Islet of Langerhans (tissue), 1 donor: ENCODE measurements around the gene FGF12.
"Not testable (repeated sequence)": the region's sequence is repeated elsewhere in the genome, so short reads cannot be mapped to it uniquely, and the experiment has no call there.

Experiments used
- FAIRE-seq: peaks from one replicate; lab custom pipeline; 2011; peaks lifted over from hg19 to GRCh38; lab: Jason Lieb, UNC

FGF12 gene

DNA sequence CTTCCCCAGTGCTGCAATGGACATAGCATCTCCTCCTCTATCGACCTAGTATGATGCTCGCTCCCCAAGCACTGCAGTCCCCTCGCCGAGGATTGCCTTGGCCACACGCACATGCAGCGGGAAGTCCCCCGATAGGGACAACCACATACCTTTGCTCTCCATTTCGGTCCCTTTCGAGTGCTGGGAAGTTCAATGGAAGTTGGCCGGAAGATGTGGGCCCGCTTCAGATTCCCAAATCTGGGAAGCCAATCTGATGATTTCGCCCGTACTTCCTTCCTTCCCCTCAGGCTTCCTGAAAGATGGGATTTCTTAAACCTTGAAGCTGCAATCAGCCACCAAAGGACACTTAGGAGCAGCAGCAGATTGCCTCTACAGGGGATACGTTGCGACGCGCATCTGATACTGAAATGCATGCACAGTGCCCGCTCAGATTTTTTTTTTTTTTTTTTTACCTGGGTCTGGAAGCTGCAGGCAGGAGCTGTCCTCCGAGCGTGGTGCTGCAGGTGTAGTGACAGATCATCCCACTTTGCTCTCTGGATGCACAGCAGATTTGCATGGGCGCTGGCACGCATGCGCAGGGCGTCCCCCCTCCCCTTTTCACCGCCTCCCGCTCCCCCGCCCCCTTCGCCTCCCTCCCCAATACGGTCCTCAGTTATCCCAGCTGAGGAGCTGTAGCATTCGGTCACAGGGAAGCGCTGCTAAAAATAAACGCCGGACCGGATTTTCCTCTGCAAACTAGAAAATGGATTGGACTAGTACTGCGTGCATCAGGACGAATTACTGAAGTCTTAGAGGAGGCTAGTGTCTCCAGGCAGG lies at the start of gene FGF12:
FGF12 (minus strand) TSS at position 510 of the 816 bp plus-strand sequence.
- no peak for FAIRE-seq

DNA sequence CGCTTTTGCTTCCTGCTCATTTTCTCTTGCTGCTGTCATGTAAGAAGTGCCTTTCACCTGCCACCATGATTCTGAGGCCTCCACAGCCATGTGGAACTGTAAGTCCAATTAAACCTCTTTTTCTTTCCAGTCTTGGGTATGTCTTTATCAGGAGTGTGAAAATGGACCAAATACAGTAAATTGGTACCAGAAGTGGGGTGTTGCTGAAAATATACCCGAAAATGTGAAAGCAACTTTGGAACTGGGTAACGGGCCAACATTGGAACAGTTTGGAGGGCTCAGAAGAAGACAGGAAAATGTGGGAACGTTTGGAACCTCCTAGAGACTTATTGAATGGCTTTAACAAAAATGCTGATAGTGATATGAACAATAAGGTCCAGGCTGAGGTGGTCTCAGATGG lies 47.0 kb upstream of the FGF12 start:
- FAIRE-seq, result not testable (repeated sequence)

DNA sequence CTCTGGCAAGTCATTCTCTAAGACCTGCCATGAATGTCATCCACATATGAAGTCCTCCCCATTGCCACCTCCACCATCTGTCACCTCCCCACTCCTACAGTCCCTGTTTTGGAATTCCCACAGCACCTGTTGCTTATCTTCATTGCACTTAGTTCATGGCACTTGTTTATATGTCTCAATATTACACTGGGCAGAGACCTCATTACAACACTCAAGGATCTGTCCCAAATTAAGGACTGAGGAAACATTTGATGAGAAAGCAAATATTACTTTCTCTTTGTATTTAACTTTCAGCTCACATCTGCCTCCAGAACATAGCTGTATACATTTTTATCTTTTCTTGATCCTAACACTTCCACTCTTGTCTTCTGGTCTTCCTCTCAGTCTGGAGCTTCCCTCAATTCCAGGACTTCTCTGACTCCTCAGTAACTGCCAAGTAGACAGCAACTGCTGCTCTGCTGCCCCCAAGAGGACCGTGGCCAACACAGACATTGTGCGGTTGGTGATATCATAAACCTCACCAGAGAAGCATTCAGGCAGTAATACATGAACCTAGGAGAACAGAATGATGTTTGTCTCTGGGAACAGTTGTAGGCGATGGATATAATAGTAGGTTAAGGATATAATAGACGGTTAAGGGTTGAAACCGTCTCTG lies 45.0 kb upstream of the FGF12 start:
- FAIRE-seq, result no peak

DNA sequence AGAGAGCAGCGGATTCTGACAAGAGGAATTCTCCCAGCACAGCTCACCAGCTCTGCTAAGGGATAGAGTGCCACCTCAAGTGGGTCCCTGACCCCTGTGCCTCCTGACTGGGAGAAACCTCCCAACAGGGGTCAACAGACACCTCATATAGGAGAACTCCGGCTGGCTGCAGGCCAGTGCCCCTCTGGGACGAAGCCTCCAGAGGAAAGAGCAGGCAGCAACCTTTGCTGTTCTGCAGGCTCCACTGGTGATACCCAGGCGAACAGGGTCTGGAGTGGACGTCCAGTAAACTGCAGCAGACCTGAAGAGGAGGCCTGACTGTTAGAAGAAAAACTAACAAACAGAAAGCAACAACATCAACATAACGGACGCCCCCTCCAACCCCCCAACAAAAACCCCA lies 31.3 kb upstream of the FGF12 start:
- FAIRE-seq, result no peak

DNA sequence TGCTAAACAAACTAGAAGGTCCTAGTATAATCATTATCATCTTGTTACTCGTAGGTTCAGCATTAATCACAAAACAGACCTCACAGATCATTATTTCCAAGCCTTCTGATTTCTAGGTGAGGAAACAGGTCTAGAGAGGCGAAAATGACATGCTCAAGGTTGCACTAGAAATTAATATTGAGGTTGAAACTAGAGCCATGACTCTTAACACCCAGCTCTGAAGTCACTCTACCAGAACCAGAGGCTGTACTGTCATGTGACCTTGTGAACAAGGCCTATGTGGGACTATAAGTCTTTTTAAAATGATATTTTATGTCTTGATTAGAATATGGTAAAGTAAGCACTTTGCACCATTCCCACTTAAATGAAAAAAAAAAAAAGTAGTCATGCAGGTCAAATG lies 23.8 kb upstream of the FGF12 start:
- no peak for FAIRE-seq

DNA sequence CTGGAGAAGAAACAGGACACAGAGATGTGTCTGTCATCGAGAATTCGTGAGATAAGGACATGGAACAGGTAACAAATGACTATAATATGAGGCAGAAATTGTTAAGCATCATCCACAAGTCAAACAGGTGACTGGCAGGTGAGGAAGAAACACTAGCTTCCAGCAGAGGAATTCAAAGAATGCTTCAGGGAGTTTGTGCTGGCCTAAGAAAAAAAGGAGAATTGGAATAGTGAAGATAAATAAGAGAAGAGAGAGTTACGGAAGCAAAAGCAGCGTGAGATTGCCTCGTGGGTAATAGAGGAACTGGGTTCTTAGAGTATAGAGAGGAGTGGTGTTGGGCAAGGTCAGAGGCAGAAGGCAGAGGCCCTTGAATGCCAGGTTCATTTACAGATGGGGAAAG lies 22.9 kb upstream of the FGF12 start:
- no peak for FAIRE-seq

DNA sequence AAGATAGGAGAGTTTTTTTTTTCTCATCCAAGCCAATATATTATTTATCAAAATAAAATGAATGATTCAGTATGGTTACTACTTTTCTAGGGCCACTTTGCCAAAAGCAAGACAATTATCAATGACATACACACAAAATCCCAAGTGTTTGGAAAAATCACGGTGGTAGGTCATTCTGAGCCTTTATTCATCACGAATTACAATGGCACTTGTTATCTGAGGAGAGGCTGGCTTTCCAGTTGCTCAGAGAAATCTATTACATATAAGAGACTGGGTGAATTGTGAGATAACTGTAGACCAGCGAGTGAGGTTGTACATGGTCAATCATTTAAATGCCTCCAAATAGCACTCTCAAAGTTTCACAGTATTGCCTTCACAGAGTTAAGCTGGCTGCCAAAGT lies 20.4 kb upstream of the FGF12 start:
- no peak for FAIRE-seq

DNA sequence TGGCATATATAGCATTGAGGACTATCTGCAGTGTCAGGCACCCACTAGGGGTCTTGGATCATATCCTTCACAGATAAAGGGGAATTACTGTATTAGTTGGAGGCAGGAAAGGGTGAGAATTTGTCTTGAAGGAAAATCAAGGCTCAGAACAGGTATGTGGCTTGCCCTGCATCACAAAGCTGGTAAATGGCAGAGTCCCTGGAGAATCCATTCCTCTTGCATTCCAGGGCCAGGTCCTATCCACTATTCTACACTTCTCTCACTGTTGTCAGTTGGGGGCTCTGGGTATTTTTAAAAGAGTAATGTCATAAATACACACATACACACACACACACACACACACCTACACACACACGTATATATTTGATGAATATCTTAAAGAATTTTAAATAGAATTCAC lies 19.8 kb upstream of the FGF12 start:
- FAIRE-seq, result no peak

DNA sequence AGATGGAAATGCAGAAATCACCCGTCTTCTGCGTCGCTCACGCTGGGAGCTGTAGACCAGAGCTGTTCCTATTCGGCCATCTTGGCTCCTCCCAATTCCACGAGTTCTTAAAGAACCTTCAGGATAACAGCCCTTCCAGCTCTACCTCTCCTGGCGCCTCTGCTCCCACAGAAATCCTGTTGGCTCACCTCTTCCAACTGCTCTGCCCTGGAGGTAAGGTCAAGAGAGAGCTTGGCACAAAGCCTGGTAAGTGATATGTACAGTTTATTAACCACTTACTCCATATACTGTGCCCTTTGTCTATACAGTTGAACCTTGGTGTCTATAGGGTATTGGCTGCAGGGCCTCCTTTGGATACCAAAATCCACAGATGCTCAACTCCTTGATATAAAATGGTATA lies 17.8 kb upstream of the FGF12 start:
- FAIRE-seq, result no peak

DNA sequence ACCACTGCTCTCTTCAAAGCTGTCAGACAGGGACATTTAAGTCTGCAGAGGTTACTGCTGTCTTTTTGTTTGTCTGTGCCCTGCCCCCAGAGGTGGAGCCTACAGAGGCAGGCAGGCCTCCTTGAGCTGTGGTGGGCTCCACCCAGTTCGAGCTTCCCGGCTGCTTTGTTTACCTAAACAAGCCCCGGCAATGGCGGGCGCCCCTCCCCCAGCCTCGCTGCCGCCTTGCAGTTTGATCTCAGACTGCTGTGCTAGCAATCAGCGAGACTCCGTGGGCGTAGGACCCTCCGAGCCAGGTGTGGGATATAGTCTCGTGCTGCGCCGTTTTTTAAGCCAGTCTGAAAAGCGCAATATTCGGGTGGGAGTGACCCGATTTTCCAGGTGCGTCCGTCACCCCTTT lies 17.3 kb upstream of the FGF12 start:
- FAIRE-seq, result not testable (repeated sequence)

DNA sequence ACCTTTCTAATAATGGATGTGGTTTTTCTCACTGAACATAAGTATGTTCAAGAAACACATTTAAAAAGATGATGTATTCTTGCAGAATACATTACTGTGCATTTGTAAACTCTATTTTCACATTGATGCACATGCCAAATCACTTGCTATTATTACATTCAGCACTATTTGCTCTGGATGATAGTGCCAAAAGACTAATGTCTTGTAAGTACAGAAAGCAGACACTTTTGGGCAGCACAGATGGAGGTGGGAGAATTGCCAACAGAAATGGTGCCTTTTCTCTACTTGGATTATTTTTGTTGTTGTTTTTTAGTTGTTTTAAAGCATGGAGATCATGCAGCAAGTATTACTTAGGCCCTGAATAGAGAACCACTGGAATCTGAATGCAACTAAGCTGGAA lies 10.2 kb upstream of the FGF12 start:
- no peak for FAIRE-seq

DNA sequence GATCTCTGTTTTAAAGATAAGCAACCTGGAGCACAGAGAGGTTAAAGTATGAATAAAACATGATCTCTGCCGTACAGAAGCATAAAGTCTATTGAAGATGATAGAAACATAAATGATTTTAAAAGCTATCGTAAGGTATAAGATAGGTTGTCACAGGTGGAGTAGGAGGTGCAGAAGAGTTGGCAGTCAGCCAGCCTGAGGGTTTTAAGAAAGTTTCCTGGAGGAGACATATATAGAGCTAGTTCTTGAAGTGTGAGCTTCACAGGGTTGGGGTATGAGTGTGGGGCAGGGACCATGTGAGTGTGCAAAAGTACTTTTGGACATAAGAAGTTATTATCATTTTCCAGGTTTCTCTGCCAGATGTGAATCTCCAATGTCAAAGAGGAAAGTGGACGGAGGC lies 3.9 kb upstream of the FGF12 start:
- no peak for FAIRE-seq

DNA sequence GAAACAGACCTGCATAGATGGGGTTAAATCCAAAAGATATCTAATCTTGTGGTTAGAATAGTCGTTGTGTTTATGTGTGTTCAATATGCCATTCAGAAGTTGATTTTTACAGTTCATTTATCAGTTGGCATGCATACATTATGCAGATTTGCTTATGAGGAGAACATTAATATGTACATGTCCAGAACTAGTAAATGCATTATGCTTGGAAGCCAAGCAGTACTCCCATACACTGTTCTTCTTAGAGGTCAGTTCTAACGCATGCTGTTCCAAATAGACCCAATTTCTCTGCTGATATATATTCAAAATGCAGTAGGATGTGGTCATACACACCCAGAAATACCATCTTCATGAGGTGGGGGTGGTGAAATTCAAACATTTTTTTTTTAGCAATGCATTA lies 956 bp downstream of the FGF12 start:
- FAIRE-seq, result no peak

DNA sequence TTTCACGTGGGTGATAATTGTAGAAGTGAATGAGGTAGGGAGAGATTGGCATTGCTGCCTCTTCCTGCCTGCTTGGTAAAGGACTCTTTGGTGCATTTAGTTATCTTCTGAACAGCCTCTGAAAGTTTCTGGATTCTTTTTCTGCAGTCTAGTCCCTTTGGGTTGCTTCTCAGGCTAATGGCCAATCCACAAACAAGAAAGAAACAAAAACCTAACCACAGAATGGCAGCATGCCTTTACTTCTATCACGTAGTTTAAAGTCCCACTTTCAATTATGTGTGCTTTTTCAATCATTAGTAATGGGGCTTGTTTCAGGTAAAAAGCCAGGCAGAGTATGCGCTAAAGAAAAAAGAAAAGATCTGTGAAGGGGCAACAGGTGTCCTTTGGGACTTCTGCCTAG lies 7.4 kb downstream of the FGF12 start:
- FAIRE-seq, result no peak

DNA sequence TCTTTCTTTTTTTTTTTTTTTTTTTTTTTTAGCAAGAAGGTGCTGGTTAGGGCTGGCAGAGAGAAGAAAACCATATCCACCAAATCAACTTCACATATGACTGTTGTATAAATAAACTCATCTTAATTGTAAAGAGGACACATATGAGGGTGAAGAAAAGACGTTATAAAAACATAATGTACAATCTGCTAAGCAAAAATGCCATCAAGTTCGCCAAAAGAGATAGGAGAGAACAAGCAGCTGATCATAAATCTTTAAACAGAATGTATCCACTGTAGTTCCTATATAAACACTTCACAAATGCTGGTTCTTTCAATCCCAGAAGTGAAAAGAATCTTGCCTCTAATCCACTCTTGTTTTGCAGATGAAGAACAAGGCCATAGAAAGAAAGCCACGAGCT lies 9.2 kb downstream of the FGF12 start:
- FAIRE-seq, result no peak

DNA sequence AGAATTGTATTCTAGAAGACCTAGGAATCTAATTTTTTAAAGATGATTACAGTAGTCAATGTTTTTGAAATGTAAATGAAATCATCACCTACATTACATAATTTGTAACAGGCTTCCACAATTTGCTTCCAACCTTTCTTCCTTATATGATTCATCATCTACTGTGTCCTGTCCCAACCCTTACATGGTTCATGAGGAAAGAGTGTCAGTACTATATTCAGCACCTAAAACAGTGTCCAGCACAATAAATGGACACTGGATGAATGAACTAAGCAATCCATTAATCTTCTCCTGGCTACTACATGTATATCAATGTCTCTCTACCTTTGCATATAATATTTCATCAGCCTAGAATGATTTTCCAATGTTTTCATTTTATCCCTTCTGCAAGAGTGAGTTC lies 12.2 kb downstream of the FGF12 start:
- FAIRE-seq, result no peak

DNA sequence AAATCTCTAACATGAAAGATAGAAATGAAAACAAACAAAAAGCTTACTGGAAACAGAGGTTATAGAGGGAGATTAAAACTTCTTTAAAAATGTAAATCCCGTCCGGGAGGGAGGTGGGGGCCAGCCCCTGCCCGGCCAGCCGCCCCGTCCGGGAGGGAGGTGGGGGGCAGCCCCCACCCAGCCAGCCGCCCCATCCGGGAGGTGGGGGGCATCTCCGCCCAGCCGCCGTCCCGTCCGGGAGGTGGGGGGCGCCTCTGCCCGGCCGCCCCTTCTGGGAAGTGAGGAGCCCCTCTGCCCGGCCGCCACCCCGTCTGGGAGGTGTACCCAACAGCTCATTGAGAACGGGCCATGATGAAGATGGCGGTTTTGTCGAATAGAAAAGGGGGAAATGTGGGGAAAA lies 16.2 kb downstream of the FGF12 start:
- not testable (repeated sequence) for FAIRE-seq

DNA sequence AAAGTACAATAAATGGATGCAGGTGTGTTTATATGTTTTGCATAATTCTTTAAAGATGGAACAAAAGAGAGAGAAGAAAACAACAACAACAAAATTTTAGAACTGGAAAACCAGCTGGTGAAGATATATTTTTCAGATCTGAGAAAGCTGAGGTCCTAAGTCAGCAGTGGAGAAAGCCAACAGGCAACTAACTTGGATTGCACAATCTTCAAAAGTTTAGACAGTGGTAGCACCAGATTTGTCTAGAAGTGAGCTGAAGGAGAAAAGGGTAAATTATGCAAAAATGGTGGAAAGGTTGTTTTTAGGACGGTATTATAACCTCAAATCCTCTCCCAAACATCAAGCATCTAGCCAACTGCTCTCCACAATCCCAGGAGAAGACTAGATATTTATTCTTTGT lies 17.0 kb downstream of the FGF12 start:
- no peak for FAIRE-seq

DNA sequence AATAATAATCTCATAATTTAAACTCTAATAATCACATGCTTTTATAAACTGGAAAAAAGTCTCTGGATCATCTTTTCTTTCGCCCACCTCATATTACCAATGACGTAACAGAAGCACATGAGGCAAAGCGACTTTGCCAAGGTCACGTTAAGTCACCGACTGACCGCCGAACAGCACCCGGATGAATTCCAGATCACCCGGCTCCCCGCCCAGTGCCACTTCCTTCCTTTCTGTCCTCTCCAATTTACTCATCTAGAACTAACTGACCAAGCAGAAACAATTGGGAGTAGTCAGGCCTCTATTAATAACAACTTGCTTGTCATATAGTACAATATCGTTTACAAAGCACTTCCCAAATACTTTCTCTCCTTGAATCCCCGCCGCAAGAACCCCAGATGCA lies 21.1 kb downstream of the FGF12 start:
- FAIRE-seq, result no peak

DNA sequence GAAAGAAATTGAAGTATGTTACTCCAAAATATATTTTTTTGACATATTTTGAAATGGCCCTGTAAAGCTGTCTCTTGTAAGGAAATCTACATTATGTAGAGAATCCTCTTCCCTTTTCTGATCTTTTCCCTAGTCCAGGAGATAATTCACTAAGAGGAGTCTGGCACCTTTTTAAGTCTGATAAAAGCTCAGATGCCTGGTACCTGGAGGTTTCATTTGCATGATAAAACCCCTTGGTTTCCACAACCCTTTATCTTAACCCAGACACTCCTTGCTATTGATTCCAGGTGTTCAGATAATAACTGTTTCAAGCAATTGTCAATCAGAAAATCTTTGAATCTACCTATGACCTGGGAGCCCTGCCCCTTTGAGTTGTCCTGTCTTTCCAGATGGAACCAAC lies 26.5 kb downstream of the FGF12 start:
- no peak for FAIRE-seq

DNA sequence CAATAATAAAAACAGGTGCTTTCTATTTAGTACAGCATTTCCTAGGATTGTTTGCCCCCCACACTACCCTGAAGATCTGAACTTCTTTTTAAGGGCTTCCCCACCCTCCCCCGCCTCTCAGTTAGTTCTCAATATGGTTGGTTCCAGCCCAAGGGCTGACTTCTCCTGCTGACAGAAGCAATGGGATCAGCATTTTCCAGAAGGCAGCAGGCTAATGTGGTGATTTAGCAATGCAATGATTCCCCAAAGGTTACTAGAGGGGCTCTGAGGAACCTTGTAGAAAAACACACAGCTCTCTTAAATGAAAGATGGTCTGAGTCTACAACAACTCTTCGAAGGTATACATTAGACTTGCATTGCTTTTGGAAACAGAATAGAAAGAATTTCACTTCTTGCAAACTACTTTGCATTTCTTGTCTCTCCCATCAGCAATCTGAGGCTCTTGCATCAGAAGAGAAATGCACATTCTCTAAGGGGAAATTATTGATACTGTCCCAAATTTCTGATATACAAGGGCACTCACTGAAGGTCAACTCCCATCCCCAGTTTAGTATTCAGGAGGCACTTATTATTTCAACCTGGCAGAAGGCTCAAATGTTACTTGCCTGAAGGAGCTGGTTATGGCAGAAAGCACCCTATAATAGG lies 30.3 kb downstream of the FGF12 start:
- no peak for FAIRE-seq

DNA sequence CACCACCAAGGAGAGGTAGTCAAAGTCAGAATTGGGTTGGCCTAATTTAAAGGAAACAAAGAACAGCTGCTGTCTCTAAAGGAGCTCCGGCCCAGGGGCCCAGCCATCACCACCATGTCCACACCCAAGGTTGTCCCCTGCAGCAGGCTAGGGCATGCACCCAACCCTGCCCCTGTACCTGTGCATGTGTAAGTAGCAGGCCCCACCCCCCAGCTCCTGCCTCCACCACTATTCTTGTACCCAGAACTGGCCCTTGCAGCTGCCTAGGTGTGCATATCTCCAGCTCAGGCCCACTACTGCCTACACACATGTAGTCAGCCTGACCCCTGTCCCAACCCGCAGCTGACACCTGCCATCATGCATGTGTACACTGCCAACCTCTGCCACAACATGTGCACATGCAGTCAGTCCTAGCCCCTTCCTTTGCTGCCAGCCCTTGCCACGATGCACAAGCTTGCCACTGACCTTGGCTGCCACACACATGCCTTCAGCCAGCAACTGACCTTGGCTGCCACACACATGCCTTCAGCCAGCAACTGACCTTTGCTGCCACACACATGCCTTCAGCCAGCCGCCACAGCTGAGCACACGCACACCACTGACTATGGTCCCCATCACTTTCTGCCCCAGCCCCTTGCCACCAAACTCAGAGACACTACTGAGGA lies 39.7 kb downstream of the FGF12 start:
- no peak for FAIRE-seq

DNA sequence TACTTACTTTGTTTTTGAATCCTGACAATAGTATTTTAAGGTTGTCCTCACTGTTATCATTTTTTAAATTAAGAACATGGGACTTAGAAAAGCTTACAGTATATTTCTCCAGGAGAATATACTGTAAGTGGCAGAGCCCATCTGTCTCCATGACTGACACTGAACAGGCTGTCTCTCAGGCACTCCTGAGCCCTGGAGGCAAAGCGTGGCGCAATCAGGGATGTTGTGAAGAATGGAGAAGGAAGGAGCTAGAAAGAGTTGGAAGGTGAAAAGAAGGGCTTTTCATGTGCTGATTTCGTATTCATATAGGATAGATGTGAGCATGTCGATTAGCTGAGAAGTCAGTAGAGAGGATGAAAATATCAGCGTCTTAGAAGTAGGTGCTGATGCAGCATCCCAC lies 41.5 kb downstream of the FGF12 start:
- FAIRE-seq, result no peak
